HFF-Myc (cell line): ENCODE data around the gene SLC39A5.
"Not testable (repeated sequence)": the region's sequence is repeated elsewhere in the genome, so short reads cannot be mapped to it uniquely, and the experiment has no call there.

Source experiments
- DNase-seq: peaks from one replicate; pipeline ENCODE4 v3.0.0-alpha.2; 2011; ENCODE audit warnings: low read depth; ENCODE audit errors: extremely low read depth
- H3K4me3 ChIP-seq: replicated peaks from 2 replicates; pipeline ENCODE4 v1.5.1; 2011; ENCODE audit warnings: low read depth, mild to moderate bottlenecking, control low read depth, low read length
- CTCF ChIP-seq: IDR thresholded peaks from 2 replicates; pipeline ENCODE4 v1.5.1; 2012; ENCODE audit warnings: mild to moderate bottlenecking, low read depth, low read length, control low read depth; ENCODE audit errors: missing control alignments

SLC39A5 gene

GRCh38 chr12:56260921-56261320 is 31.1 kb downstream of the SLC39A5 start:
- DNase-seq = no peak
- no peak for TF ChIP-seq CTCF
- H3K4me3 ChIP-seq = no peak overlapping the region

GRCh38 chr12:56261503-56262232 is 31.8 kb downstream of the SLC39A5 start:
- no peak overlapping the region for H3K4me3 ChIP-seq
- peak; percentile 66 for DNase-seq
- TF ChIP-seq CTCF = no peak

- not testable (repeated sequence) for H3K4me3 ChIP-seq, DNase-seq
- TF ChIP-seq CTCF = peak; percentile 3
These were observed 33.1 kb downstream of the SLC39A5 start for GRCh38 chr12:56262955-56263354.

GRCh38 chr12:56266068-56266692 is 36.3 kb downstream of the SLC39A5 start:
- H3K4me3 ChIP-seq = peak overlapping the region; percentile 56
- DNase-seq = not testable (repeated sequence)

- peak; percentile 66 for TF ChIP-seq CTCF
- DNase-seq = peak; percentile 59
- H3K4me3 ChIP-seq = peak within 1 kb of the TSS; percentile 56
These were observed 37.0 kb downstream of the SLC39A5 start, which contains the start of gene COQ10A for GRCh38 chr12:56266693-56267442. COQ10A (plus strand) TSS chr12:56266942; CDS start chr12:56267119, 177 bp downstream.

GRCh38 chr12:56267443-56268071 is 37.7 kb downstream of the SLC39A5 start:
- no peak for TF ChIP-seq CTCF
- no peak for DNase-seq
- peak overlapping the region; percentile 56 for H3K4me3 ChIP-seq
